Effector memory CD8-positive, alpha-beta T cell (primary cell): ENCODE measurements around the gene NUDT8.
"Not testable (repeated sequence)": the region's sequence is repeated elsewhere in the genome, so short reads cannot be mapped to it uniquely, and the experiment has no call there.

Experiments
- ATAC-seq: fragments of 150-1000 bp; cut with Tn5 transposase; replicated peaks from 2 replicates; pipeline ENCODE4 v1.10.0; 2021; ENCODE audit warnings: mild to moderate bottlenecking, moderate library complexity
- DNase-seq, 3 experiments: peaks; one replicate each; pipeline ENCODE4 v3.0.0; 2021
- H3K27ac Mint-ChIP-seq, 2 donors: one replicate each; pipeline ENCODE4 v1.8.0; 2022; ENCODE audit warnings: mild to moderate bottlenecking in 2 of 2, mixed read lengths in 2 of 2, moderate library complexity in 2 of 2
- H3K27me3 Mint-ChIP-seq, 2 donors: one replicate each; pipeline ENCODE4 v1.8.0; 2022; ENCODE audit warnings: mixed read lengths in 2 of 2
- H3K36me3 Mint-ChIP-seq: one replicate; pipeline ENCODE4 v1.8.0; 2022; ENCODE audit warnings: mild to moderate bottlenecking, moderate library complexity, mixed read lengths; ENCODE audit not compliant: insufficient read depth
- H3K4me1 Mint-ChIP-seq, 2 donors: one replicate each; pipeline ENCODE4 v1.8.0; 2022; ENCODE audit warnings: low read depth in 2 of 2, mixed read lengths in 2 of 2
- H3K4me3 Mint-ChIP-seq, 2 donors: one replicate each; pipeline ENCODE4 v1.8.0; 2022; ENCODE audit warnings: mild to moderate bottlenecking in 2 of 2, mixed read lengths in 2 of 2, moderate library complexity in 2 of 2
- H3K9me3 Mint-ChIP-seq, 2 donors: one replicate each; pipeline ENCODE4 v1.8.0; 2022; ENCODE audit warnings: mixed read lengths in 2 of 2

The NUDT8 gene

GRCh38 chr11:67632982-67633755 is 3.4 kb upstream of the NUDT8 start:
- DNase-seq (no peak), ATAC-seq (no peak)
- H3K4me3 Mint-ChIP-seq, result no peak overlapping the region
- H3K4me1 Mint-ChIP-seq, result peaks cover 5 to 12% of the 10 kb centered on the region in 2 donors
- H3K27me3 Mint-ChIP-seq, result no peaks in the 10 kb centered on the region
- peaks cover 3% of the 10 kb centered on the region for H3K36me3 Mint-ChIP-seq
- peak overlapping the region in 1 of 2 donors; percentile 41 for H3K27ac Mint-ChIP-seq
- no peaks in the 10 kb centered on the region for H3K9me3 Mint-ChIP-seq

- H3K27me3 Mint-ChIP-seq, result no peaks in the 10 kb centered on the region
- H3K27ac Mint-ChIP-seq, result peak overlapping the region in 1 of 2 donors; percentile 81
- ATAC-seq (no peak), DNase-seq (no peak)
- peak overlapping the region; percentile 51 to 89 for H3K4me3 Mint-ChIP-seq
- H3K4me1 Mint-ChIP-seq, result peaks cover 6 to 12% of the 10 kb centered on the region in 2 donors
- H3K36me3 Mint-ChIP-seq, result peaks cover 3% of the 10 kb centered on the region
- no peaks in the 10 kb centered on the region for H3K9me3 Mint-ChIP-seq
Measured at GRCh38 chr11:67632175-67632981, 2.6 kb upstream of the NUDT8 start.

DNA sequence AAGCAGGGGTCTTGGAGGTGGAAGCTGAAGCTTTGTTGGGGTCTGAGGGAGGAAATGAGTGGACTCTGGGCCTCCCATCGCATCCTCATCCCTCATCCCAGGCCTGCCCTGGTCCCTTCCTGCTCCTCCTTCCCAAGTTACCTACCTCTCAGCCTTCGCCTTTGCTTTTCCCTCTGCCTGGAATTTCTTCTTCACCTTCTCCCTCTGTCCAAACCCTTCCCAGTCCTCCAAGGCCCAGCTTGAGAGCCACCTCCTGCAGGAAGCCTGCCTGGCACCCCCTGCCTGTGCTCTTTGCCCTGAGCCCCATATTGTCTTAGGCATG is 2.1 kb upstream of the NUDT8 start:
- Mint-ChIP-seq H3K36me3 (peaks cover 7% of the 10 kb centered on the region), H3K27me3 (no peaks in the 10 kb centered on the region), H3K27ac (peak overlapping the region in 1 of 2 donors; percentile 81), H3K4me3 (peak overlapping the region; percentile 51 to 89), H3K4me1 (peaks cover 10% of the 10 kb centered on the region in 2 donors), H3K9me3 (no peaks in the 10 kb centered on the region)
- DNase-seq (no peak), ATAC-seq (no peak)

GRCh38 chr11:67631411-67631810 is 1.7 kb upstream of the NUDT8 start:
- Mint-ChIP-seq H3K27ac (peak overlapping the region in 1 of 2 donors; percentile 81), H3K27me3 (no peaks in the 10 kb centered on the region), H3K4me3 (peak overlapping the region; percentile 89 to 90), H3K9me3 (no peaks in the 10 kb centered on the region), H3K4me1 (peaks cover 10 to 12% of the 10 kb centered on the region in 2 donors), H3K36me3 (peaks cover 4% of the 10 kb centered on the region)
- no peak for ATAC-seq
- DNase-seq, result no peak

- Mint-ChIP-seq H3K4me3 (peak overlapping the region; percentile 89 to 90), H3K27me3 (no peaks in the 10 kb centered on the region), H3K27ac (peak overlapping the region; percentile 84 to 91), H3K4me1 (peaks cover 10 to 12% of the 10 kb centered on the region in 2 donors), H3K9me3 (no peaks in the 10 kb centered on the region), H3K36me3 (peaks cover 4% of the 10 kb centered on the region)
- no peak for ATAC-seq
- no peak for DNase-seq
Measured at GRCh38 chr11:67630943-67631331, 1.2 kb upstream of the NUDT8 start.

DNA sequence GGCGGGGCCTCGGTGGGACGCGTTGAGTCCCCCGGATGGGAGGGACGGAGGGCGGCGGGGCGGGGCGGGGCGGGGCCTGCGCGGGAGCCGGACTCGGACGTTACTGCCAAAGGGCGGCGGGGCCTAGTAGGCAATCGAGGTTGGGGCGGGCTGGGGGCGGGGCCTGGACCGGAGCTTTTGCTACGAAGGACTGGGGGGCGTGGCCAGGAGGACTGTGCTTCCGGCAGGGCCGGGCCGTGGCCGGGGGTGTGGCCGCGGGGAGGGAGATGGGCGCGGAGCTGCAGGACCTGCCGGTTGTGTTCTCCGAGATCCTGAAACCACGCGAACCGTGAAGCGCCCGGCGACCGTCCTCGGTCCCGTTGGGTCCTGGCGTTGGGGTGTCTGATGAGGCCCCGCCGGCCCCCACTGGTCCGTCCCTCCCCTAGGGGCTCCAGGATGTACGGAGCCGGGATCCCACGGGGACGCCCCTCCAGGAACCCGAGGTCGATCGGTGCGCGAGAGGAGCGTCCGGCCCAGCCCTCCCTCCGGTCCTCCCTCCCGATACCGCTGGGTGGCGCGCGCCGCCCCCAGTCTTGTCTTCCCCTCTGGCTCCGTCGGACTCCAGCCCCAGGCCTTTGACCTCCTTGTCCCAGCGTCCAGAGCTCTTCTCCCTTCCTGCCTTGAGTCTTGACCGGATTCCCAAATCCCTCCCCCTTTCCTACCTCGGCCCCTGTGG is 648 bp upstream of the NUDT8 start:
- H3K27ac Mint-ChIP-seq, result peak overlapping the region; percentile 84 to 91
- peak; percentile 90 to 95 (median 91) for DNase-seq
- H3K4me1 Mint-ChIP-seq, result peaks cover 10 to 12% of the 10 kb centered on the region in 2 donors
- H3K4me3 Mint-ChIP-seq, result peak overlapping the region; percentile 89 to 90
- ATAC-seq, result peak; percentile 68
- no peaks in the 10 kb centered on the region for H3K27me3 Mint-ChIP-seq
- peaks cover 4% of the 10 kb centered on the region for H3K36me3 Mint-ChIP-seq
- no peaks in the 10 kb centered on the region for H3K9me3 Mint-ChIP-seq

DNA sequence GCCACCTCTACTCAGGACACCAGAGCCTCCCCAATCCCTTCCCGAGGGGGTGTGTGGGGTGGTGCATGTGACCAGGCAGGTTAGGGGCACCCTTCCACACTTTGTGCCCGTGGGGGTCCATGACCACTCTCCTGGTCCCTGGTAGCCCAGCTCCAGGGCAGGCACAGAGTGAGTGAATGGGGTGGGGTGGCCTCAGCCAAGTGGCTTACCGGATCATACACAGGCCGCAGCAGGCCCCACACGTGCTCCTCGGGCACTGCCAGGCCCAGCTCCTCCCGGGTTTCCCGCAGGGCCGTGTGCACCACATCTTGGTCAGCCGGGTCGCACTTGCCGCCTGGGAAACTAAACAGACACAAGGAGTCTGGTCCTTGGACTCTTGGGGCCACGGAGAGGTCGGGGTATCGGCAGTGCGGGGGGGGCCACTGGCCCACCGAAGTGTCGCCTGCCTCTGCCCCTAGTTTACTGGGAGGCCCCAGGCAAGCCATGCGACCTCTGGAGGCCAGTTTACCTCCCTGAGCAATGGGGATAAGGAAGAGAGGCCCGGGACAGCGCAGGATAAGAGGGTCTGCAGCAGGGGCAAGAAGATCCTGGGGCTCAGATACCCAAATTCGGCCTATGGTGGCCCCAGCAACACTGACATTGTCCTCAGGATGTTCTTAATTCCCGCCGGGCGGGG is 889 bp downstream of the NUDT8 start:
- H3K4me3 Mint-ChIP-seq, result peak overlapping the region; percentile 89 to 90
- H3K36me3 Mint-ChIP-seq, result peaks cover 4% of the 10 kb centered on the region
- no peaks in the 10 kb centered on the region for H3K27me3 Mint-ChIP-seq
- H3K4me1 Mint-ChIP-seq, result peaks cover 10 to 12% of the 10 kb centered on the region in 2 donors
- H3K27ac Mint-ChIP-seq, result peak overlapping the region in 1 of 2 donors; percentile 75
- no peaks in the 10 kb centered on the region for H3K9me3 Mint-ChIP-seq
- no peak for ATAC-seq
- no peak for DNase-seq

- no peak for ATAC-seq
- Mint-ChIP-seq H3K27me3 (no peaks in the 10 kb centered on the region), H3K27ac (no peak overlapping the region), H3K4me3 (peak overlapping the region in 1 of 2 donors; percentile 11), H3K4me1 (peaks cover 10 to 12% of the 10 kb centered on the region in 2 donors), H3K9me3 (no peaks in the 10 kb centered on the region), H3K36me3 (peaks cover 4% of the 10 kb centered on the region)
- no peak for DNase-seq
Measured at GRCh38 chr11:67627812-67628624, 1.7 kb downstream of the NUDT8 start.

- no peak for ATAC-seq
Measured at GRCh38 chr11:67627441-67627811, 2.3 kb downstream of the NUDT8 start.

GRCh38 chr11:67626970-67627369 is 2.8 kb downstream of the NUDT8 start:
- Mint-ChIP-seq H3K4me3 (no peak overlapping the region), H3K36me3 (peaks cover 4% of the 10 kb centered on the region), H3K9me3 (no peaks in the 10 kb centered on the region), H3K27me3 (no peaks in the 10 kb centered on the region), H3K4me1 (peaks cover 10 to 12% of the 10 kb centered on the region in 2 donors), H3K27ac (peak overlapping the region in 1 of 2 donors; percentile 61)
- no peak for ATAC-seq
- DNase-seq, result no peak

More at GRCh38 chr11:67627441-67627811, 2.3 kb downstream of the NUDT8 start:
- Mint-ChIP-seq H3K27ac (no peak overlapping the region), H3K4me3 (peak overlapping the region in 1 of 2 donors; percentile 11), H3K36me3 (peaks cover 4% of the 10 kb centered on the region), H3K27me3 (no peaks in the 10 kb centered on the region), H3K4me1 (peaks cover 10 to 12% of the 10 kb centered on the region in 2 donors), H3K9me3 (no peaks in the 10 kb centered on the region)
- no peak for DNase-seq

DNA sequence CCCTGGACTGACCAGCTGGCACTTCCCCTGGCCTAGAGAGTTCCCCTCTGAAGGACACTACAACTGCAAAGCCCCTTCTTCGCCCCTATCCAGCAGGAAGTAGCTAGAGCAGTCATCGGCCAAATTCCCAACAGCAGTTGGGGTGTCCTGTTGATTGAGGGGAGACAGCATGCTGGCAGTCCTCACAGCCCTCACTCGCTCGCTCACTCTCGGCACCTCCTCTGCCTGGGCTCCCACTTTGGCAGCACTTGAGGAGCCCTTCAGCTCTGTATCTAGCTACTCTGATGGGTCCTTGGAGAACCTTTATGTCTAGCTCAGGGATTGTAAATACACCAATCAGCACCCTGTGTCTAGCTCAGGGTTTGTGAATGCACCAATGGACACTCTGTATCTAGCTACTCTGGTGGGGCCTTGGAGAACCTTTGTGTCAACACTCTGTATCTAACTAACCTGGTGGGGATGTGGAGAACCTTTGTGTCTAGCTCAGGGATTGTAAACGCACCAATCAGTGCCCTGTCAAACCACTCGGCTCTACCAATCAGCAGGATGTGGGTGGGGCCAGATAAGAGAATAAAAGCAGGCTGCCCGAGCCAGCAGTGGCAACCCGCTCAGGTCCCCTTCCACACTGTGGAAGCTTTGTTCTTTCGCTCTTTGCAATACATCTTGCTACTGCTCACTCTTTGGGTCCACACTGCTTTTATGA is 3.5 kb downstream of the NUDT8 start:
- peak overlapping the region in 1 of 2 donors; percentile 61 for H3K27ac Mint-ChIP-seq
- peaks cover 10 to 12% of the 10 kb centered on the region in 2 donors for H3K4me1 Mint-ChIP-seq
- not testable (repeated sequence) for H3K27me3 Mint-ChIP-seq, H3K36me3 Mint-ChIP-seq, DNase-seq, ATAC-seq, H3K9me3 Mint-ChIP-seq, H3K4me3 Mint-ChIP-seq

DNA sequence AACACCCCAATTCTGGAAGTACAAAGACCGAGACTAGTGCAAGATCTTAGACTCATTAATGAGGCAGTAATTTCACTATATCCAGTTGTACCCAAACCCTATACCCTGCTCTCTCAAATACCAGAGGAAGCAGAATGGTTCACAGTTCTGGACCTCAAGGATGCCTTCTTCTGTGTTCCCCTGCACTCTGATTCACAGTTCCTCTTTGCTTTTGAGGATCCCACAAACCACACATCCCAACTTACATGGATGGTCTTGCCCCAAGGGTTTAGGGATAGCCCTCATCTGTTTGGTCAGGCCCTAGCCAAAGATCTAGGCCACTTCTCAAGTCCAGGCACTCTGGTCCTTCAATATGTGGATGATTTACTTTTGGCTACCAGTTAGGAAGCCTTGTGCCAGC is 5.9 kb downstream of the NUDT8 start:
- H3K36me3 Mint-ChIP-seq, result not testable (repeated sequence)

More for the DNA sequence above, 5.9 kb downstream of the NUDT8 start:
- ATAC-seq, H3K27me3 Mint-ChIP-seq, H3K27ac Mint-ChIP-seq, DNase-seq, H3K4me3 Mint-ChIP-seq, H3K4me1 Mint-ChIP-seq, H3K9me3 Mint-ChIP-seq: not testable (repeated sequence)
